ENCODE results near the gene CCDC187.

CCDC187 gene

DNA sequence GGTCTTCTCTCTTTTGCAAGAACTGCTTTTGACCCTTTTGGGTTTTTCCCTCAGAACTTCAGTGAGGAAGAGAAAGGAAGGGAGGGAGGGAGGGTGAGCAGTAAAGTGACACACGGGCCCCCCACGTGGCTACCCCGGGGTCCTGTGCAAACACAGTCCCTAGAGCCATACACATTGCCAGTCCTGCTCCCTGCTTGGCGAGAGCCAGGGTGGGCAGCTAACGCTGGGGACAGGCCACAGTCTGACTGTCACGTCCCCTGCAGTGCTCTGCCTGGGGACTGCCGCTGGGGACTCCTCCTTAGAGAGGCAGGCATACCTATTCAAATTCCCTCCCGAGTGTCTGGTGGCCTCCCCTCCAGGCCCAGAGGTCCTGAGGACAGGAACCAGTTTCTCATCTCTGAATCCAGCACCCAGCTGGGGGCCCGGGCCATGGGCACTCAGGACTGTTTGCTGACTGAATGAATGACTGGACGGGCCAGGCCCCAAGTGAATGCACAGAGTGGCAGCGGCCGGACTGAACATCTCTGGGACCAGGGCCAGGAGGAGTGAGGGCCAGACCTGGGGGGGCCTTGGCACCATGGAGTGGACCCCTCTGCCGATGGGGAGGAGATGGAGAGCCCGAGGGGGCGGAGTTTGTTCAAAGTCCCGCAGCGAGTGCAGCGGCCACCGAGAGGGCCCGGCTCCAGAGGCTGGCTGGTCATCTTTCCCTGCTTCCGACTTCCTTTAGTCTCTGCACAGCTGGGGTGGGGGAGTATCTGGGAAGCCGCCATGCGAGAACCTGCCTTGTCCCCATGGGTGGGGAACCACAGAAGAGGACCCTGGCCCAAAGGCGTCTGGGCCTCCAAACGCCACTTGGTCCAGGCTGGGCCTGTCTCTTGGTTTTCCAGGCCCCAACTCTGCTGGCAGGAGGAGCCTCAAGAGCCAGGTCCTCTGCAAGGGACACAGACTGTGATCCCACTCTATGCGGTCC is 5.8 kb downstream of the CCDC187 start:
- DNase-seq (ENCODE audit: low spot score) = no peak
- Mint-ChIP-seq H3K4me3 (no peak overlapping the region), H3K27ac (no peak overlapping the region), H3K27me3 (ENCODE audit: low read depth) (no peaks in the 10 kb centered on the region), H3K36me3 (ENCODE audit: low read depth) (no peaks in the 10 kb centered on the region), H3K9me3 (no peaks in the 10 kb centered on the region), H3K4me1 (ENCODE audit: low read depth) (no peaks in the 10 kb centered on the region)

DNA sequence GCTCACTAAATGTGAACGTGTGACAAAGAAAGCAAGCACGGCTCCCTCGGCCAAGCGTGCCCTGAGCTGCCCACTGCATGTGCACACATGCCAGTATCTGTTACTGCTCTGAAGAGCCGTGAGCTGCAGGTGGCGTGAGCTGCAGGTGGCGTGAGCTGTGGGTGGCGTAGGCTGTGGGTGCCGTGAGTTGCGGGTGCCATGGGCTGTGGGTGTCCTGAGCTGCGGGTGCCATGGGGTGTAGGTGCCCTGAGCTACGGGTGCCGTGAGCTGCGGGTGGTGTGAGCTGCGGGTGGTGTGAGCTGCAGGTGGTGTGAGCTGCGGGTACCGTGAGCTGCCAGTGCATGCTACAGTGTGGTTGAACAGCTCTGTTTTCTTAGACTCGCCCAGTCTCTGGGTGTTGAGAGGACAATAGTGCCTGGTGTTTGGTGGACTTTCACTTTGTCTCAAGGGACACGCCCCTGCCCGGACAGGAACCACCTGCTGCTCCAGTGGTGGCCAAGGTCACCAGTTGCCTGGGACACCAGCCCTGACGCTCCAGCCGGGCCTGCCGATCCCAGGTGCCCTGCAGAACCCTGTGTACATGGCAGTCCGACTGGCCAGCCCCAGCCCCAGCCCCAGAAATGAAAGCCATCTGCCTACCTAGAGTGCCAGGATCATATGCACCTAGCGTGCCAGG is 6.7 kb downstream of the CCDC187 start:
- Mint-ChIP-seq H3K4me3 (no peak overlapping the region), H3K4me1 (ENCODE audit: low read depth) (no peaks in the 10 kb centered on the region), H3K9me3 (no peaks in the 10 kb centered on the region), H3K36me3 (ENCODE audit: low read depth) (no peaks in the 10 kb centered on the region), H3K27me3 (ENCODE audit: low read depth) (no peaks in the 10 kb centered on the region), H3K27ac (no peak overlapping the region)
- no peak for DNase-seq (ENCODE audit: low spot score)

DNA sequence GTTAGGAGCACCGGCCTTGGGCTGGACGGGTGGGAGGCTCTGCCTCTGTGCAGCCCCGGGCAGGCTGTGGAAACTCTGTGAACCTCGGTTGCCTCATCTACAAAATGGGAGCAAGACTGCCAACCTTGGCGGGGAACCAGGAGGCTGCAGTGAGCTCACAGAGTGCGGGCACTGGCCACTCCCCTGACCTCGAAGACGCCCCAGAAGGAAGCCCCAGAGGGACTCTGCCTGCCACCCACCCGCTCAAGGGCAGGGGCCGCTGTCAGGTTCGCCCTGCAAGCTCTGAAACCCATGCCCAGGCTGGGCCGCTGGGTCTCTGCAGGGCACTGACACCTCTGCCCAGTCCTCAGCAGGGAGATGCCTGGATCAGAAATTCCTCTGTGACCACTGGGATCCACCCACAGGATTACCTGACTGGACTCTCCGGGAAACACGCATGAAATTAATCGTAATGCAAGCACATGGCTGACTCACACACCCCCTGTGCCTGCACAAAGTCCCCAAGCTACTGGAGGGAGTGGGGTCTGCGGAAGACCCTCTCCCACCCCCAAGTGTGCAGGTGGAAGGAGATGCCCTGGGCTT is 7.4 kb downstream of the CCDC187 start:
- no peaks in the 10 kb centered on the region for H3K9me3 Mint-ChIP-seq
- H3K4me1 Mint-ChIP-seq (ENCODE audit: low read depth) = no peaks in the 10 kb centered on the region
- H3K27ac Mint-ChIP-seq = no peak overlapping the region
- H3K4me3 Mint-ChIP-seq = no peak overlapping the region
- no peak for DNase-seq (ENCODE audit: low spot score)
- H3K27me3 Mint-ChIP-seq (ENCODE audit: low read depth) = no peaks in the 10 kb centered on the region
- no peaks in the 10 kb centered on the region for H3K36me3 Mint-ChIP-seq (ENCODE audit: low read depth)

DNA sequence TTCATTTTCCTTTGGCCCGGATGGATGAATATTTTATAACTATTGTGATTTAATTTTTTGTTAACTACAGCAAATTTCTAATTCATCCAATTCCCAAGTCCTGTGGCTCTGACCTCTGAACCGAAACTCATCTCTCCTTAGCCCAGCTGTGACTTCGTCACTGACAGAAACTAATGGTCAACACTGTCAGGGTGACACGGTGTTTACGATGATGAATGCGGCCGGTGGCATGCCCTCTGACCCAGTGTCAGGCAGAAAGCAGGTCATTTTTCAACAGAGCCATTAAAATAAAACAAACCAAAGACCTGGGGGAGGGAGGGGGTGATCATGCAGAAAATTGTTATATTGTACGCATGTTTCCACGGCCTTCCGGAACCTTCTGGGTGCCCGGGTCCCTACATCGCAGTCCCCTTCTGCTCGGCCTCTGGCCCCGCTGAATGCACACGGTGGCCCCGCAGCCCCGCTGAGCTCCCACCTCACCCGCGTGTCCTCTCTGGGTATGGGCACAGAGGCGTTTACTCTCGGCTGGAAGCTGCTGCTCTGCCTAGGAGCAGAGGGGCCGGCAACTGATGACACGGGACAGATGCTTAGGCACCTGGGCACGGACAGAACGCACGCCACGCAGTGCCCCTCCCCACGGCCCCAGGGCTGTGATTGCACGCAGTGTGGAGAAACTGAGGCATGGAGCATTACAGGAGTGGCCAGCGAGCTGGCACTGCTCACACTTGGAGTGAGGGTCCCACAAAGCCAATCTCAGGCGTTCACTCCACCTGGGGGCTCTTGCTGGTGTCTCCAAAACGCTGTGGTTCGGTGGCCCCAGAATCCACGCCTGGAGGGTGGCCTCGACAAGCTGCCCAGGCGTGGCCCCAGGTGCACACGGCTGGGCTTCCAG is 8.1 kb downstream of the CCDC187 start:
- H3K9me3 Mint-ChIP-seq = no peaks in the 10 kb centered on the region
- H3K4me3 Mint-ChIP-seq = no peak overlapping the region
- DNase-seq (ENCODE audit: low spot score) = no peak
- no peak overlapping the region for H3K27ac Mint-ChIP-seq
- no peaks in the 10 kb centered on the region for H3K4me1 Mint-ChIP-seq (ENCODE audit: low read depth)
- no peaks in the 10 kb centered on the region for H3K36me3 Mint-ChIP-seq (ENCODE audit: low read depth)
- no peaks in the 10 kb centered on the region for H3K27me3 Mint-ChIP-seq (ENCODE audit: low read depth)

DNA sequence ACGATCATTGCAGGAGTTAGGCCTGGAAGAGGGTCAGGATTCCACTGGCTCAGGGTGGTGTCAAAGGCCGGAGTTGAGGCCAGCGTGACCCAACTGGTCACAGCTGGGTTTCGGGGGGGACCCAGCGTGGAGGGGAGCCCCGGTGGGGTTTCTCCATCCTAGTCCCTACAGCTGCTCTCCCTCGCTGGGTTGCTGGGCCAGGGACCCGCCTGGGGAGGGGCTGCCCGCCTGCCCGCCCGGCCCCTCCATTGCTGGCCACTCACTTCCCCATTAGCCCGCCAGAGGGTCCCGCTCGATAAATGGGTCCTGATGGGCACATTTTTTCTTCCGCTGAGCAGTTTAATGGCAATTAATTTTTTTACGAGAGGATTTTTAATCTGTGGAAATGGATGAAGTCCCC is 8.8 kb downstream of the CCDC187 start:
- Mint-ChIP-seq H3K27me3 (ENCODE audit: low read depth) (no peaks in the 10 kb centered on the region), H3K27ac (no peak overlapping the region), H3K4me3 (no peak overlapping the region), H3K9me3 (no peaks in the 10 kb centered on the region), H3K36me3 (ENCODE audit: low read depth) (no peaks in the 10 kb centered on the region), H3K4me1 (ENCODE audit: low read depth) (no peaks in the 10 kb centered on the region)
- DNase-seq (ENCODE audit: low spot score) = no peak

DNA sequence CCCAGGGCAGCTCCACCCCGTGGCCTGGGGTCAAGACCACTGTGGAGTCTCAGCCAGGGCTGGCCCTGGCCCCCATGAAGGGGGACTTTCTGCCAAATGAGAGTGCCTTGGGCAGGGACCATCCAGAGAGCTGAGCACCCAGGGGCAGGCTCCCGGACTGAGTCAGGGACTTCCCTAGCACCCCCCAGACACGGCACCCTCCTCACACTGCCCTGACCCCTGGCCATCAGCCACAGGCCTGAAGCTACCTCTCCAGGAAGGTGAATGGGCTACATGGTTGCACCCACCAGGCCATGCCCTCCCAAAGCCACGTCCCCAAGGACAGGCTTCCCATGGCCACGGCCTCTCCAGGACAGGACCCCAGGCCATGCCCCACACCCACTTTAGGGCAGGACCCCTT is 9.5 kb downstream of the CCDC187 start:
- H3K27ac Mint-ChIP-seq = no peak overlapping the region
- H3K9me3 Mint-ChIP-seq = no peaks in the 10 kb centered on the region
- H3K4me3 Mint-ChIP-seq = no peak overlapping the region
- no peak for DNase-seq (ENCODE audit: low spot score)
- H3K36me3 Mint-ChIP-seq (ENCODE audit: low read depth) = no peaks in the 10 kb centered on the region
- no peaks in the 10 kb centered on the region for H3K4me1 Mint-ChIP-seq (ENCODE audit: low read depth)
- H3K27me3 Mint-ChIP-seq (ENCODE audit: low read depth) = no peaks in the 10 kb centered on the region

DNA sequence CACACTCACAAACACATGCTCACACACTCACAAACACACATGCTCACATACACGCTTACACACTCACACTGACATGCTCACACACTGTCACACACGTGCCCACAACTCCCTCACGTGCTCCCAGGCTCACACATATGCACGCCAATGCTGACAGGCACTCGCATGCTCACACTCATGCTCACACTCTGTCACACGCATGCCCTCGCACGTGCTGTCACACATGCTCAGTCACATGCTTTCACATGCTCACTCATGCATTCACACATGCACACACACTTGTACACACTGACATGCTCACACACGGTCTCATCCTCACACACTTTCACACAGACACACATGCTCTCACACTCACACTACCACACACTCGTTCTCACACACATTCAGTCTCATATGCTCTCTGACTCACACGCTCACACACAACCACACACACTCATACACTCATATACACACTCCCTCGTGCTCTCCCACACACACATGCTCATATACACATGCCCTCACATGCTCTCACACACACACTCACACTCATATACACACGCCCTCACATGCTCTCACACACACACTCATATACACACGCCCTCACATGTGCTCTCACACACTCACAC is 10.3 kb downstream of the CCDC187 start:
- no peak overlapping the region for H3K27ac Mint-ChIP-seq
- H3K4me3 Mint-ChIP-seq = no peak overlapping the region
- no peaks in the 10 kb centered on the region for H3K9me3 Mint-ChIP-seq
- DNase-seq (ENCODE audit: low spot score) = no peak
- H3K36me3 Mint-ChIP-seq (ENCODE audit: low read depth) = no peaks in the 10 kb centered on the region
- H3K27me3 Mint-ChIP-seq (ENCODE audit: low read depth) = no peaks in the 10 kb centered on the region
- H3K4me1 Mint-ChIP-seq (ENCODE audit: low read depth) = no peaks in the 10 kb centered on the region

DNA sequence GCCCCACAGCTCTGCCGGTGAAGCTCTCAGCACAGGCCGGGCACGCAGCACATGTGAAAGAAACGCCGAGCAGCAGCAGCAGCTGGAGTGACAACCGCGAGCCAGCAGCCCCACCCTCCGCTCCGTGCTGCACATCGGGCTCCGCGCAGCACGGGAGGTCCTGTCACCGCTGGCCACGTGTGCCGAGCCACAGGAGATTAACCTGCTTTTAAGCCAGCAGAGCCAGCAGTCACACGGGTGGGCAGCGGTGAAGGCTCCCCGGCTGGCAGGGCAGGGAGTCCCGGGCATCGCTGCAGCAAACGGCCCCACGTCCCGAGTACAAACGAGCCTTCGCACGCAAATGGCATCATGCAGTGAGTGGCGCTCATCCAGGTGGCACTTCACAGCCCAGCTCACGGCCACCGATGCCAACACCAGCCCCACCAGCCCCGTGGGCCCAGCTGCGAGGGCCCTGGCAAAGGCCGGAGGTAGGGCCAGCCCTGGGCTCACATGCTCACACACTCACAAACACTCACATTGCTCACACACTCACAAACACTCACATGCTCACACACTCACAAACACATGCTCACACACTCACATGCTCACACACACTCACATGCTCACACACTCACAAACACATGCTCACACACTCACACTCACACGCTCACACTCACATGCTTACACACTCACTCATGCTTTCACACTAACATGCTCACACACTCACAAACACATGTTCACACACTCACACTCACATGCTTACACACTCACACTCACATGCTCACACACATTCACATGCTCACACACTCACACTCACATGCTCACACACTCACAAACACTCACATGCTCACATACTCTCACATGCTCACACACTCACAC is 11.1 kb downstream of the CCDC187 start:
- no peaks in the 10 kb centered on the region for H3K27me3 Mint-ChIP-seq (ENCODE audit: low read depth)
- H3K36me3 Mint-ChIP-seq (ENCODE audit: low read depth) = no peaks in the 10 kb centered on the region
- DNase-seq (ENCODE audit: low spot score) = no peak
- H3K4me3 Mint-ChIP-seq = no peak overlapping the region
- H3K4me1 Mint-ChIP-seq (ENCODE audit: low read depth) = no peaks in the 10 kb centered on the region
- no peak overlapping the region for H3K27ac Mint-ChIP-seq
- no peaks in the 10 kb centered on the region for H3K9me3 Mint-ChIP-seq

DNA sequence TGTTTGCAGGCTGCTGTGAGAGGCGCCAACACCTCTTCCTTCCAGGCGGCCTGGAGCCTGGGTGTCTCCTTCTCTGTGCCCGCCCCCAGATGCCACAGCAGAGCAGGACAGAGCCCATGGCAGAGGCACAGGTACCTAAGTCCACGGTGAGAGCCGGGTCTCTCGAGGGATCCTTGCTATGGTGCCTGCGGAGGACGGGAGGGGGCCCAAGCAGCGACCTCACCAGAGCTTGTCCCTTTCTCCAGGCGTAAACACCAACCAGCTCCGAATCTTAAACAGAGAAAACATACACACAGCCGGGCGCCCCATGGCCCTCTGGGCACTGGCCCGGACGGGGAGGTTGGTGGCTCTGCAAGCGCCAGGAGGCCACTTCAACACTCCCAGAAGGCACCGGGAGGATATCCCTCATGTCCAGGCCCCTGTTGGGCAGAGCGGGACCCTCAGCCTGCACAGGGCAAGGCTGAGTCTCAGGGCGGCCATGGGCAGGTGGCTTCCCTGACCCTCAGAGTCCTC is 11.8 kb downstream of the CCDC187 start:
- no peaks in the 10 kb centered on the region for H3K9me3 Mint-ChIP-seq
- DNase-seq (ENCODE audit: low spot score) = no peak
- H3K36me3 Mint-ChIP-seq (ENCODE audit: low read depth) = no peaks in the 10 kb centered on the region
- H3K4me3 Mint-ChIP-seq = no peak overlapping the region
- H3K4me1 Mint-ChIP-seq (ENCODE audit: low read depth) = no peaks in the 10 kb centered on the region
- no peak overlapping the region for H3K27ac Mint-ChIP-seq
- H3K27me3 Mint-ChIP-seq (ENCODE audit: low read depth) = no peaks in the 10 kb centered on the region

DNA sequence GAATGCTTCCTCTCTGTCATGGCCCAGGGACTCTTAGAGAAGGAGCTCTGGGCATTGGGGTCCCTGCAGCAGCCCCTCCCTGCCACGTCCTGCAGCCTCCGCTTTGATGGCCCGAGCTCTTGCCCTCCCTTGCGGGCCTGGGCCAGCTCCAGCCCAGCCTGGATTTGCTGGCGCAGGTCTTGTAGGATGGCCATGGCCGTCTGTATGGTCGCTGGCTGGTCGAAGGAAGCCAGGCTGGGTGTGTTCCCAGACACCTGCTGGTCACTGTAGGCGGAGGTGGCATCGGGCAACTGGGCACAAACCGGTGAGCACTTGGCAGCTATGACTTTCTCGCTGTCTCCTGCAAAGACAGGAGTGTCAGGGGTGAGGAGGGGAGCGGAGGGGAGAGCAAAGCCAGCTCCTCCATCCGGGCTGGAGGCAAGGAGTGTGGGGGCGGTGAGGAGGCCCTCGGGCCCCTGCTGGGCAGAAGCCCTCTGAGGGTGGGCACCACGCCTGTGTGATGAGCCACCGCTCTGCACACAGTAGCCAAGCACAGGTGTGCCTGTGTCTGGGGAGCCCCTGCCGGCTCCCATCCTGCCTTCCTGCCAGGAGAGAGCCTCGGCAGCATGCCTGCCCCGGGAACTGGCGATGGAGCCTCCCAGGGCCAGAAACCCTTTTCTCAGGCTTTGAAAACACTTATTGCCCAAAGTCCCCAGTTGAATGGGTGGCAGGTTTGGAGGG is 12.4 kb downstream of the CCDC187 start:
- Mint-ChIP-seq H3K9me3 (no peaks in the 10 kb centered on the region), H3K36me3 (ENCODE audit: low read depth) (no peaks in the 10 kb centered on the region), H3K27ac (no peak overlapping the region), H3K4me1 (ENCODE audit: low read depth) (no peaks in the 10 kb centered on the region), H3K27me3 (ENCODE audit: low read depth) (no peaks in the 10 kb centered on the region), H3K4me3 (no peak overlapping the region)
- no peak for DNase-seq (ENCODE audit: low spot score)

DNA sequence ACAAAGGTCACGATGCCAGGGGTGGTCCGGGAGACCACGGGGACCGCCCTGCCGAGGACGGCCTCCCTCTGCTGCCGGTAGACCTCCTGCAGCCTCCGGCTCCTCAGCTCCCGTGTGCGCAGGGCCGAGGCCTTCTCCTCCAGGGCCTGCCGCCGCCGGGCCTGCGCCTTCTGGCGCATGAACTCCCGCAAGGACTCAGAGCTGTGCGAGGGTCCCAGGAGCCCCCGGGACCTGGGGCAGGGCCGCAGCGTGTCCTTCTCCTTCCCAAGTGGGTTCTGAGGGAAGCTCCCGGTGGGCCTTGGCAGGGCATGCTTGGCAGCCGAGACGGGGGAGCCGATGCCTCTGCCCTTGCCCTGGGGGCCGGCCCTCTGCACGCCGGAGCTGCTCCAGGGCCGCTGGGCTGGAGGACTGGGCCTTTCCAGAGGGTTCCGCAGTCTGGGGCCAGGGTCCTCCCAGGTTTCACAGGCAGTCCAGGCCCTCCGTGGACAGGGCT is 13.3 kb downstream of the CCDC187 start:
- Mint-ChIP-seq H3K4me1 (ENCODE audit: low read depth) (no peaks in the 10 kb centered on the region), H3K27me3 (ENCODE audit: low read depth) (no peaks in the 10 kb centered on the region), H3K9me3 (no peaks in the 10 kb centered on the region), H3K4me3 (no peak overlapping the region), H3K36me3 (ENCODE audit: low read depth) (no peaks in the 10 kb centered on the region), H3K27ac (no peak overlapping the region)
- DNase-seq (ENCODE audit: low spot score) = no peak
